ENCODE data around the gene ACHE. TPM values are rescaled to one million over a fixed set of nuclear protein-coding genes. Genes with fewer than 3 reads are reported as not detected.
"Not testable (repeated sequence)": the region's sequence is repeated elsewhere in the genome, so short reads cannot be mapped to it uniquely, and the experiment has no call there.

ACHE gene
- polyA plus RNA-seq, 1 donor: 7.4 TPM

GRCh38 chr7:100861616-100861985 is 34.1 kb downstream of the ACHE start:
- no CpG with 5 or more reads among the region's 14 CpGs for WGBS (ENCODE audit: insufficient coverage, low lambda C conversion rate)
- H3K4me3 ChIP-seq (ENCODE audit: low read length): no peak overlapping the region
- DNase-seq: no peak
- H3K4me1 ChIP-seq (ENCODE audit: control insufficient read depth, insufficient read depth, low read length): peaks cover 7% of the 10 kb centered on the region
- peaks cover 30% of the 10 kb centered on the region for H3K36me3 ChIP-seq (ENCODE audit: control insufficient read depth, insufficient read depth, low read length)
- no peaks in the 10 kb centered on the region for H3K9me3 ChIP-seq (ENCODE audit: control insufficient read depth, low read depth, low read length)
- H3K27me3 ChIP-seq (ENCODE audit: control insufficient read depth, insufficient read depth, low read length): no peaks in the 10 kb centered on the region
- H3K27ac ChIP-seq (ENCODE audit: low read length): no peak overlapping the region

- no peak for DNase-seq
- Histone ChIP-seq H3K4me1 (ENCODE audit: control insufficient read depth, insufficient read depth, low read length) (peaks cover 3% of the 10 kb centered on the region), H3K27ac (ENCODE audit: low read length) (no peak overlapping the region), H3K9me3 (ENCODE audit: control insufficient read depth, low read depth, low read length) (no peaks in the 10 kb centered on the region), H3K4me3 (ENCODE audit: low read length) (no peak overlapping the region), H3K36me3 (ENCODE audit: control insufficient read depth, insufficient read depth, low read length) (peaks cover 30% of the 10 kb centered on the region), H3K27me3 (ENCODE audit: control insufficient read depth, insufficient read depth, low read length) (no peaks in the 10 kb centered on the region)
- WGBS (ENCODE audit: insufficient coverage, low lambda C conversion rate): no CpG with 5 or more reads among the region's 18 CpGs
Observed at GRCh38 chr7:100860702-100861615, 34.7 kb downstream of the ACHE start.

GRCh38 chr7:100859856-100860255 is 35.8 kb downstream of the ACHE start:
- WGBS (ENCODE audit: insufficient coverage, low lambda C conversion rate): no CpG with 5 or more reads among the region's 15 CpGs
- Histone ChIP-seq H3K36me3 (ENCODE audit: control insufficient read depth, insufficient read depth, low read length) (peaks cover 30% of the 10 kb centered on the region), H3K27me3 (ENCODE audit: control insufficient read depth, insufficient read depth, low read length) (no peaks in the 10 kb centered on the region), H3K9me3 (ENCODE audit: control insufficient read depth, low read depth, low read length) (no peaks in the 10 kb centered on the region), H3K4me1 (ENCODE audit: control insufficient read depth, insufficient read depth, low read length) (peaks cover 3% of the 10 kb centered on the region), H3K4me3 (ENCODE audit: low read length) (no peak overlapping the region), H3K27ac (ENCODE audit: low read length) (no peak overlapping the region)
- no peak for DNase-seq

- DNase-seq: no peak
- no CpG with 5 or more reads among the region's 16 CpGs for WGBS (ENCODE audit: insufficient coverage, low lambda C conversion rate)
- H3K36me3 ChIP-seq (ENCODE audit: control insufficient read depth, insufficient read depth, low read length): peaks cover 30% of the 10 kb centered on the region
- H3K27ac ChIP-seq (ENCODE audit: low read length): no peak overlapping the region
- no peak overlapping the region for H3K4me3 ChIP-seq (ENCODE audit: low read length)
- H3K27me3 ChIP-seq (ENCODE audit: control insufficient read depth, insufficient read depth, low read length): no peaks in the 10 kb centered on the region
- no peaks in the 10 kb centered on the region for H3K9me3 ChIP-seq (ENCODE audit: control insufficient read depth, low read depth, low read length)
- H3K4me1 ChIP-seq (ENCODE audit: control insufficient read depth, insufficient read depth, low read length): peaks cover 2% of the 10 kb centered on the region
Observed at GRCh38 chr7:100856871-100857282, 38.8 kb downstream of the ACHE start.

- no peak overlapping the region for H3K4me3 ChIP-seq (ENCODE audit: low read length)
- peaks cover 19% of the 10 kb centered on the region for H3K36me3 ChIP-seq (ENCODE audit: control insufficient read depth, insufficient read depth, low read length)
- no peaks in the 10 kb centered on the region for H3K27me3 ChIP-seq (ENCODE audit: control insufficient read depth, insufficient read depth, low read length)
- H3K9me3 ChIP-seq (ENCODE audit: control insufficient read depth, low read depth, low read length): no peaks in the 10 kb centered on the region
- WGBS (ENCODE audit: insufficient coverage, low lambda C conversion rate): no CpG with 5 or more reads among the region's 10 CpGs
- H3K4me1 ChIP-seq (ENCODE audit: control insufficient read depth, insufficient read depth, low read length): peaks cover 2% of the 10 kb centered on the region
- no peak for DNase-seq
- no peak overlapping the region for H3K27ac ChIP-seq (ENCODE audit: low read length)
Observed at GRCh38 chr7:100855515-100855914, 40.2 kb downstream of the ACHE start.

- not testable (repeated sequence) for H3K27ac ChIP-seq (ENCODE audit: low read length); H3K9me3 ChIP-seq (ENCODE audit: control insufficient read depth, low read depth, low read length); H3K4me3 ChIP-seq (ENCODE audit: low read length); H3K4me1 ChIP-seq (ENCODE audit: control insufficient read depth, insufficient read depth, low read length); DNase-seq; H3K27me3 ChIP-seq (ENCODE audit: control insufficient read depth, insufficient read depth, low read length)
- no CpG with 5 or more reads among the region's 9 CpGs for WGBS (ENCODE audit: insufficient coverage, low lambda C conversion rate)
- H3K36me3 ChIP-seq (ENCODE audit: control insufficient read depth, insufficient read depth, low read length): peaks cover 13% of the 10 kb centered on the region
Observed at GRCh38 chr7:100854899-100855298, 40.8 kb downstream of the ACHE start.

GRCh38 chr7:100854146-100854895 is 41.4 kb downstream of the ACHE start:
- Histone ChIP-seq H3K9me3 (ENCODE audit: control insufficient read depth, low read depth, low read length) (no peaks in the 10 kb centered on the region), H3K4me3 (ENCODE audit: low read length) (no peak overlapping the region), H3K4me1 (ENCODE audit: control insufficient read depth, insufficient read depth, low read length) (peaks cover 2% of the 10 kb centered on the region), H3K27me3 (ENCODE audit: control insufficient read depth, insufficient read depth, low read length) (no peaks in the 10 kb centered on the region), H3K36me3 (ENCODE audit: control insufficient read depth, insufficient read depth, low read length) (peaks cover 9% of the 10 kb centered on the region), H3K27ac (ENCODE audit: low read length) (no peak overlapping the region)
- WGBS (ENCODE audit: insufficient coverage, low lambda C conversion rate): no CpG with 5 or more reads among the region's 14 CpGs
- DNase-seq: no peak

- H3K4me1 ChIP-seq (ENCODE audit: control insufficient read depth, insufficient read depth, low read length): peaks cover 2% of the 10 kb centered on the region
- H3K27ac ChIP-seq (ENCODE audit: low read length): peak within 1 kb of the TSS; percentile 48
- H3K4me3 ChIP-seq (ENCODE audit: low read length): peak within 1 kb of the TSS; percentile 64
- H3K27me3 ChIP-seq (ENCODE audit: control insufficient read depth, insufficient read depth, low read length): no peaks in the 10 kb centered on the region
- H3K9me3 ChIP-seq (ENCODE audit: control insufficient read depth, low read depth, low read length): no peaks in the 10 kb centered on the region
- peaks cover 4% of the 10 kb centered on the region for H3K36me3 ChIP-seq (ENCODE audit: control insufficient read depth, insufficient read depth, low read length)
- DNase-seq: peak; percentile 88 to 94
- no CpG with 5 or more reads among the region's 71 CpGs for WGBS (ENCODE audit: insufficient coverage, low lambda C conversion rate)
Observed at GRCh38 chr7:100852048-100852872, 43.4 kb downstream of the ACHE start, which contains the start of gene SLC12A9. Gene SLC12A9, plus strand, starts transcription at chr7:100852713. Its CDS starts 1,485 bp downstream, at chr7:100854198.

- no peaks in the 10 kb centered on the region for H3K36me3 ChIP-seq (ENCODE audit: control insufficient read depth, insufficient read depth, low read length)
- no peaks in the 10 kb centered on the region for H3K27me3 ChIP-seq (ENCODE audit: control insufficient read depth, insufficient read depth, low read length)
- H3K27ac ChIP-seq (ENCODE audit: low read length): no peak overlapping the region
- no CpG with 5 or more reads among the region's 4 CpGs for WGBS (ENCODE audit: insufficient coverage, low lambda C conversion rate)
- H3K9me3 ChIP-seq (ENCODE audit: control insufficient read depth, low read depth, low read length): no peaks in the 10 kb centered on the region
- H3K4me1 ChIP-seq (ENCODE audit: control insufficient read depth, insufficient read depth, low read length): peaks cover 2% of the 10 kb centered on the region
- DNase-seq: no peak
- no peak overlapping the region for H3K4me3 ChIP-seq (ENCODE audit: low read length)
Observed at GRCh38 chr7:100847360-100847759, 48.3 kb downstream of the ACHE start.
